Activated T-helper 1 cell treated with anti-CD3 and anti-CD28 coated beads, Interleukin-12 subunit alpha, Interleukin-12 subunit beta, Interleukin-2, Interleukin-4 antibody, amounts not matched to agents 30 ng/mL and 10 ng/mL and 1 ng/mL, durations not matched to agents 14 hours and 24 hours and 36 hours (primary cell): ENCODE measurements around the gene SMAD6. TPM values are rescaled to one million over a fixed set of nuclear protein-coding genes. Genes with fewer than 3 reads are reported as not detected.

Source experiments
- DNase-seq: peaks from one replicate; pipeline ENCODE4 v3.0.0; 2021; ENCODE audit warnings: low spot score
- H3K27ac Mint-ChIP-seq: one replicate; pipeline ENCODE4 v1.8.0; 2021; ENCODE audit warnings: mild to moderate bottlenecking, mixed read lengths
- H3K27me3 Mint-ChIP-seq: one replicate; pipeline ENCODE4 v1.8.0; 2022; ENCODE audit warnings: mild to moderate bottlenecking, moderate library complexity, mixed read lengths; ENCODE audit not compliant: insufficient read depth
- H3K36me3 Mint-ChIP-seq: one replicate; pipeline ENCODE4 v1.8.0; 2021; ENCODE audit warnings: low read depth, mixed read lengths
- H3K4me1 Mint-ChIP-seq: one replicate; pipeline ENCODE4 v1.8.0; 2021; ENCODE audit warnings: low read depth, mixed read lengths
- H3K4me3 Mint-ChIP-seq: one replicate; pipeline ENCODE4 v1.8.0; 2021; ENCODE audit warnings: mild to moderate bottlenecking, moderate library complexity, mixed read lengths
- H3K9me3 Mint-ChIP-seq: one replicate; pipeline ENCODE4 v1.8.0; 2021; ENCODE audit warnings: mixed read lengths
- intact Hi-C: fragments of 100-400 bp; cut with micrococcal nuclease; formaldehyde crosslinking; loops from one replicate; pipeline ENCODE4 v1.15.1; 2024
- total RNA-seq: library from RNA; stranded (reverse); gene quantifications from 2 replicates; pipeline ENCODE4 v1.2.3, GENCODE V29; 2022

The SMAD6 gene
- total RNA-seq, 1 donor from 2014 or later, result 0.34 TPM

DNA sequence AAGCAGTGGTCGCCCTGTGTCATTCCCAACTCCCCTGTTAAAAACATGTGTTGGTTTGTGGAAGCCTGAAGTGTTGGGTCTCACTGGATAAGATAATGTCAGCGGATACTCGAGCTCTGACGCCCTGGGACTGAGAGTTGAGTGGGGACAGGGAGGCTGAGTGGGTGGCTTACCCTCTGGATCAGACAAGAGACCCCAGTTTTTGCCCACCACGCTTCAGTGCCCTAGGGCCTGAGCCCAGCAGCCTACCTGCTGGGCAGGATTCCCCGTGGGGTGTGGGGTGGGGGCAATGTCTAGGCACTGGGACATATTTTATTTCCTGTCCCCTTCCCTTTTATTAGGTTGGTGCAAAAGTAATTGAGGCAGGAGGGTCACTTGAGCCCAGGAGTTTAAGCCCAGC, 75.0 kb downstream of the SMAD6 start:
- Mint-ChIP-seq H3K27me3 (no peaks in the 10 kb centered on the region), H3K27ac (no peak overlapping the region), H3K36me3 (no peaks in the 10 kb centered on the region), H3K4me3 (no peak overlapping the region), H3K9me3 (no peaks in the 10 kb centered on the region), H3K4me1 (no peaks in the 10 kb centered on the region)
- DNase-seq, result no peak
- intact Hi-C loops, result no loop called here

DNA sequence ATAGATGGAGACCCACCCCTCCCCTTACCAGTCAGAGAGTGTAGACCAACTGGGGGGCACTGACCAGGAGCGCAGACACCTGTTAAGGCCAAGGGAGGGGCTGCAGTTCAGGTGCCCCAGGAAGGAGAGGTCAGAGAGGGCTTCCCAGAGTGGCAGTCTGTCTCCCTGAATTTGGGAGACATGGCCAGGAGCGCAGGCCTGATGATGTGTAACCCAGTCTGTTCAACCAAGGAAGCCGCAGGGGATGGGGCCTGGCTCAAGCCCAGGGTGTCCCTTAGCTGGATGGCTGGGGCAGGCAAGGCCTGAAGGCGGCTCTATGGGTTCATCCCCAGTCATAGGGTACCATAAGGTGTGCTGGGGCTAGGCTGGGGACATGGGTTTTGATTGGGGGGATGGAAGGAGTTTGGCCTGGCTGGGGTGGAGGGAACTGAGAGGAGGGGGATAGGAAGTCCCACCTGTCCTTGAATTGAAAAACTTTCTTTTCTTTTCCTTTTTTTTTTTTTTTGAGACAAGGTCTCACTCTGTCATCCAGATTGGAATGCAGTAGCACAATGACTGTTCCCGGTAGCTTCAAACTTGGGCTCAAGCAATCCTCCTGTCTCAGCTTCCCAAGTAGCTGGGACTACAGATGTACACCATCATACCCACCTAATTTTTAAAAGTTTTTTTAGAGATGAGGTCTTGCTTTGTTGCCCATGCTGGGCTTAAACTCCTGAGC, 75.7 kb downstream of the SMAD6 start:
- no peak for DNase-seq
- Mint-ChIP-seq H3K9me3 (no peaks in the 10 kb centered on the region), H3K27me3 (no peaks in the 10 kb centered on the region), H3K36me3 (no peaks in the 10 kb centered on the region), H3K27ac (no peak overlapping the region), H3K4me1 (no peaks in the 10 kb centered on the region), H3K4me3 (no peak overlapping the region)
- intact Hi-C loops, result no loop called here

DNA sequence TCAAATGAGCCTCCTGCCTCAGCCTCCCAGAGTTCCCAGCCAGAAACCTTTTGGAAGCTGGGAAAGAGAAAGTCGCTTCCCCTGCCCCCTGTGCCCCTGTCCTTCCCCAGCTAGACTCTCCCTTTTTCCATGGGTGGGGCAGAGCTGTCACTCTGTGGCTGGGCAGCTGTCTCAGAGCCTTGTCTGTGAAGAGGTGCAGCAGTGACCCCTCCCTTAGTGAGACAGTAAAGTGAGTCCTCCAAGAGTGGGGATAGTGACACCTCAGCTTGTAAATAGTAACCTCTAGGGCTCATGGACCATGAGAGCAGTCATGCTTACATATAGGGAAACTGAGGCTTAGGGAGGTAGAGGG, 76.3 kb downstream of the SMAD6 start:
- no peaks in the 10 kb centered on the region for H3K9me3 Mint-ChIP-seq
- no peak overlapping the region for H3K4me3 Mint-ChIP-seq
- no peak for DNase-seq
- no peaks in the 10 kb centered on the region for H3K4me1 Mint-ChIP-seq
- H3K27me3 Mint-ChIP-seq, result no peaks in the 10 kb centered on the region
- no peak overlapping the region for H3K27ac Mint-ChIP-seq
- intact Hi-C loops, result no loop called here
- H3K36me3 Mint-ChIP-seq, result no peaks in the 10 kb centered on the region

DNA sequence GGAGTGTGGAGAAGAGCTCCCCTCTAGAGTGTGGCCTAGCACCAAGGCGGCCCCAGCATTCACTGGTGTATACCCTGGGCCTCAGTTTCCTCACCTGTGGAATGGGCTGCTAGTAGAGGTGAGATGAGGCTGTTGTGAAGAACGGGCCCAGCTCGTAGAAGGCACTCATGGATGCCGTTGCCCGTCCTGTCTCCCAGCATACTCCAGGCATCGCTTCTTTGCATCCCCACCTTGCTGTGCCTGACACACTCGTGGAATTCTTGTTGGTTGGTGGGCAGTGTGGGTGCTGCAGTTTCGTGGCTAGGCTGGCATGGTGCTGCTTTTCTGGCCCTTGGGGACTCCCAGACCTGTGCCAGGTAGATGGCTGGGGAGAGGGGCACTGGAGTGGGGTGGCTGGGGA, 76.7 kb downstream of the SMAD6 start:
- Mint-ChIP-seq H3K36me3 (no peaks in the 10 kb centered on the region), H3K27me3 (no peaks in the 10 kb centered on the region)
- intact Hi-C loops, result no loop called here

DNA sequence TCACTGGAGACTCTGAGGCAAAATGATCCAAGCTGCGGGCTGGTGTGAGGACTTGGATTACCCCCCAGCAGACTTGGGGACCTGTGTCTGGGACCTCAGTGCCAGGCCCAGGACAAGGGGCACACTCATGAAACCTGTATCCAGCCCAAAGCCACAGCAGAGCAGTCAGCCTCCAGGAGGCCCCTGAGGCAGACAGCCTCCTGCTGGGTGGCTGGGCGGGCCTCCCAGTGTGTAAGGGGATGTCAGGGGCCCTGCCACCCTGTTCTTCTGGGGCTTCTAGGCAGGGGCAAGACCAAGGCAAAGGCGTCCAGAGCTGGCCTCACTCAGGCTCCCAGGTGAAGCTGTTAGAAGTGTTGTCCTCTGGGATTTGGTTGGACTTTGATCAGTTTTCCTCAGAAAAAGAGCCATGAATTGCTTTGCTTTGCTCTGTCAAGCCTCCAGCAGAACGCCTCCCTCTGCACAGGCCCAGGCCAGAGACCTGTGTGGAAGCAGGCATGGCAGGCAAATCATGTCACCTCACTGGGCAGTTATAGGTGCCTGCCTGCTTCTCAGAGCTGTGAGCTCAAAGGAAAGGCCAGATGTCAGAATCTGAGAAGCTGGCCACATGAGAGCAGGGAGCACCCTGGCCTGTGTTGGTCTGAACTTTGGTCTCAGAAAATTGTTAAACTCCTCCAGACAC, 77.4 kb downstream of the SMAD6 start:
- intact Hi-C loops, result no loop called here
- no peak for DNase-seq
- Mint-ChIP-seq H3K36me3 (no peaks in the 10 kb centered on the region), H3K4me1 (no peaks in the 10 kb centered on the region), H3K27me3 (no peaks in the 10 kb centered on the region), H3K9me3 (no peaks in the 10 kb centered on the region), H3K27ac (no peak overlapping the region), H3K4me3 (no peak overlapping the region)

More for the DNA sequence above, 76.7 kb downstream of the SMAD6 start:
- no peak for DNase-seq
- no peaks in the 10 kb centered on the region for H3K4me1 Mint-ChIP-seq
- no peak overlapping the region for H3K4me3 Mint-ChIP-seq
- no peak overlapping the region for H3K27ac Mint-ChIP-seq
- H3K9me3 Mint-ChIP-seq, result no peaks in the 10 kb centered on the region

DNA sequence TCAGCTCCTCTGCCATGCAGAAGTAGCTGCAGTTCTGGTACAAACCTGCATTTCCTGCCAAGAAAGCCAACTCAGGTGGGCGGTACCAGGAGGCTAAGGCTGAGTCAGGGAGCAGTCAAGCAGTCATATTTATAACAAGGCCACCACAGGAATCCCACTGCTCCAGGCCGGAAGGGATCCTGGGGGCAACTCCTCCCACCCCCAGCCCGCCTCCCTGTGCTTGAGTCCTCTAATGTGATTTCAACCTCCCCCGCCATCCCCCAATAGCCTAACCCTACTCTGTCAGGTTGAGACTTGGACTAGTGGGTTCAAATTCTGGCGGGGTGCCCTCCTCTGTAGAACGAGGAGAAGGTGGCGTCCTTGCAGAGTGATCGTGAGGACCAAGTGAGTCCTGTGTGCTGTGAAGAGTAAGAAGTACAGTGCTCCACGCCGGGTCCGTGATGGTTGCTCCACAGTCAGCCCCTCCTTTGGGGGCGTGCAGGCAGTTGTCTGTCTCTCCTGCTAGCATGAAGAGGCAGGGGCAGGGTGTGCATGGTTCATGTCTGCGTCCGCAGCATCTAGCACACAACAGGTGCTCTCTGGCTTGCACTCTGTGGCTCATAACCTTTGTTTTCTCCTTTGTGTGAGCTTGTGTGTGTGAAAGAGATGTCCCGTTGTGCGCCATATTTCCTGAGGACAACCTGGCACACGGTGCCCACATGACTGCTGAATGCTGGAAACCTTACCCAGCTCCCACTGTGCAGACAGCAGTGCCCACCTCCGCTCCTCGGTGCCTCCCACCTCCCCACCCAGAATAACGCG, 78.3 kb downstream of the SMAD6 start:
- intact Hi-C loops, result no loop called here
- no peaks in the 10 kb centered on the region for H3K27me3 Mint-ChIP-seq
- H3K9me3 Mint-ChIP-seq, result no peaks in the 10 kb centered on the region
- H3K4me1 Mint-ChIP-seq, result no peaks in the 10 kb centered on the region
- no peak overlapping the region for H3K27ac Mint-ChIP-seq
- no peak overlapping the region for H3K4me3 Mint-ChIP-seq
- H3K36me3 Mint-ChIP-seq, result no peaks in the 10 kb centered on the region
- no peak for DNase-seq

DNA sequence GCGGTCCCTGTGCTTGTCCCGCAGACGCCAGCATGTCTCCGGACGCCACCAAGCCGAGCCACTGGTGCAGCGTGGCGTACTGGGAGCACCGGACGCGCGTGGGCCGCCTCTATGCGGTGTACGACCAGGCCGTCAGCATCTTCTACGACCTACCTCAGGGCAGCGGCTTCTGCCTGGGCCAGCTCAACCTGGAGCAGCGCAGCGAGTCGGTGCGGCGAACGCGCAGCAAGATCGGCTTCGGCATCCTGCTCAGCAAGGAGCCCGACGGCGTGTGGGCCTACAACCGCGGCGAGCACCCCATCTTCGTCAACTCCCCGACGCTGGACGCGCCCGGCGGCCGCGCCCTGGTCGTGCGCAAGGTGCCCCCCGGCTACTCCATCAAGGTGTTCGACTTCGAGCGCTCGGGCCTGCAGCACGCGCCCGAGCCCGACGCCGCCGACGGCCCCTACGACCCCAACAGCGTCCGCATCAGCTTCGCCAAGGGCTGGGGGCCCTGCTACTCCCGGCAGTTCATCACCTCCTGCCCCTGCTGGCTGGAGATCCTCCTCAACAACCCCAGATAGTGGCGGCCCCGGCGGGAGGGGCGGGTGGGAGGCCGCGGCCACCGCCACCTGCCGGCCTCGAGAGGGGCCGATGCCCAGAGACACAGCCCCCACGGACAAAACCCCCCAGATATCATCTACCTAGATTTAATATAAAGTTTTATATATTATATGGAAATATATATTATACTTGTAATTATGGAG, 79.1 kb downstream of the SMAD6 start:
- no peak overlapping the region for H3K4me3 Mint-ChIP-seq
- intact Hi-C loops, result no loop called here
- DNase-seq, result no peak
- no peaks in the 10 kb centered on the region for H3K4me1 Mint-ChIP-seq
- no peaks in the 10 kb centered on the region for H3K36me3 Mint-ChIP-seq
- H3K9me3 Mint-ChIP-seq, result no peaks in the 10 kb centered on the region
- H3K27me3 Mint-ChIP-seq, result no peaks in the 10 kb centered on the region
- no peak overlapping the region for H3K27ac Mint-ChIP-seq

DNA sequence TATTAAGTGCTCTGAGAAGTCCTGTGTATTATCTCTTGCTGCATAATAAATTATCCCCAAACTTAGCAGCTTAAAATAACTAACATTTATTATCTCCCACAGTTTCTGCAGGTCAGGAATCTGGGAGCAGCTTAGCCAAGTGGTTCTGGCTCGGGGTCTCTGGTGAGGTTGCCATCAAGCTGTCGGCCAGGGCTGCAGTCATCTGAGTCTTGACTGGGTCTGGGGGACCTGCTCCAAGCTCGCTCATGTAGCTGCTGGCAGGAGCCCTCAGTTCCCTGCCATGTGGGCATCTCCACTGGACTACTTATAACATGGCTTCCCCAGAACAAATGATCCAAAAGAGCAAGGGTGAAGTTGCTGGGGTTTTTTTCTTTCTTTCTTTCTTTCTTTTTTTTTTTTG, 80.7 kb downstream of the SMAD6 start:
- DNase-seq, result no peak
- Mint-ChIP-seq H3K4me1 (no peaks in the 10 kb centered on the region), H3K36me3 (no peaks in the 10 kb centered on the region), H3K27me3 (no peaks in the 10 kb centered on the region), H3K4me3 (no peak overlapping the region), H3K9me3 (no peaks in the 10 kb centered on the region), H3K27ac (no peak overlapping the region)
- intact Hi-C loops, result no loop called here

DNA sequence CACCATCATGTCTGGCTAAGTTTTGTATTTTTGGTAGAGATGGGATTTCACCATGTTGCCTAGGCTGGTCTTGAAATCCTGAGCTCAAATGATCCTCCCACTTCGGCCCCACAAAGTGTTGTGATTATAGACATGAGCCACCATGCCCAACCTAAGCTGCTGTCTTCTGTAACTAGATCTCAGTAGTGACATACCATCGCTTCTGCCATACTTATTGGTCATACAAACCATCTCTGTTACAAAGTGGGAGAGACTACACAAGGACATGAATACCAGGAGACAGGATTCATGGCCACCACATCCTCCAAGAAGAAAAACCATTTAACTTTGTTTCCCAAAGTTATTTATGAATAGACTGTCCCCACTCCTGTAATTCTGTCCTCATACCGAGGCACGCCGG, 81.3 kb downstream of the SMAD6 start:
- Mint-ChIP-seq H3K9me3 (no peaks in the 10 kb centered on the region), H3K4me1 (no peaks in the 10 kb centered on the region), H3K27ac (no peak overlapping the region), H3K4me3 (no peak overlapping the region), H3K36me3 (no peaks in the 10 kb centered on the region), H3K27me3 (no peaks in the 10 kb centered on the region)
- DNase-seq, result no peak
- intact Hi-C loops, result no loop called here

DNA sequence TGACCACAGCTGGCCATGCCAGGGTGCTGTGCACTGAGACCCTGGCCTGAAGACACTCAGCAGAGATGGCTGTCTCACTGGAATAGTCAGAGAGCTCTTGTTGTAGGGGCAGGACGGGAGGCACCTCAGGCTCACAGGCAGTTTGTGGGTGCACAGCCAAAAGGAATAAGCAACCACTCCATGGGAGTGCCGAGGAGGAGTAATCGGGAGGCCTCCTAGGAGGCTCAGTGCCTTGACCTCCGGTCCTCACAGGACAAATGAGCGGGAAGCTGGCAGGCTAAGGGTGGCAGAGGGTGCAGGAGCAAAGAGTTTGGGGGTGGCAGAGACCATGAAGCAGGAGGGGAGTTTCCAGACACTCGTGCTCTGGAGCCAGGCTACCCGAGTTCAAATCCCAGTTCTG, 81.7 kb downstream of the SMAD6 start:
- intact Hi-C loops, result no loop called here
- Mint-ChIP-seq H3K4me1 (no peaks in the 10 kb centered on the region), H3K27ac (no peak overlapping the region), H3K4me3 (no peak overlapping the region), H3K27me3 (no peaks in the 10 kb centered on the region), H3K9me3 (no peaks in the 10 kb centered on the region), H3K36me3 (no peaks in the 10 kb centered on the region)
- no peak for DNase-seq

DNA sequence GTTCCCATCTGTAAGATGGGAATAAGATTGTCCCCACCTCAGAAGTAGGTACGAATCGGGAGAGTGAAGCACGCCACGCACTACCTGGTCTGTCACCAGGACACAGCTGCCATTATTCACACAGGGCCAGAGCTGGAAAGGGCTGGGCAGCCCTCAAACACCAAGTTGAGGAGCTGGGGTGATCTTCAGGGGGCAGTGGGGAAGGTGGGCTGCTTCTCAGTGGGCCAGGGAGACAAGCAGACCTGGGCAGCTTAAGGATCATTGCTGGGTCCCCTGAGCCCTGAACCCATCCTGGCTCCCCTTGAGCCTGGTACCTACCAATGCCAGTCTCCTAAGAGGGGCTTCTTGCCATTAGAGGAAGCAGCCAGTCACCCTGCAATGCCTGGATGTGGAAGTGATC, 82.1 kb downstream of the SMAD6 start:
- DNase-seq, result no peak
- Mint-ChIP-seq H3K27ac (no peak overlapping the region), H3K9me3 (no peaks in the 10 kb centered on the region), H3K27me3 (no peaks in the 10 kb centered on the region), H3K4me3 (no peak overlapping the region), H3K4me1 (no peaks in the 10 kb centered on the region), H3K36me3 (no peaks in the 10 kb centered on the region)
- intact Hi-C loops, result no loop called here

DNA sequence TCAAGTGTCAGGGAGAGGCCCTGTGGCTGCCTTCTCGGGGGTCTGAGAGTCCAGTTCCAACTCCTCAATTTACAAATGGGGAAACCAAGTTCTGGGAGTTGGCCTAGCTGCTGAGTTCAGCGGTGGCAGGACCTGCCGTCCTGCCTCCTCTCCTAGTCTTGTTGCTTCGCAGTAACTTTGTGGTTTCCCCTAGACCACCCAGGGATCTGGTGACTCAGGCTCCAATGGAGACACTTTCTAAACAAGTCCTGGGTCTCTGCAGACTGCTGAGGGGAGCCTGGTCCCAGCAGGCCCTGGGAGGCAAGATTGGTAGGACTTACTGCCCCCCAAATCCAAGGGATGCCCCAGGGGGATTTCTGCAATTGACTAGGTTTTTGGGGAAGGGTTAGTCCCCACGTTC, 83.6 kb downstream of the SMAD6 start:
- no peaks in the 10 kb centered on the region for H3K27me3 Mint-ChIP-seq
- no peaks in the 10 kb centered on the region for H3K4me1 Mint-ChIP-seq
- DNase-seq, result no peak
- H3K27ac Mint-ChIP-seq, result no peak overlapping the region
- intact Hi-C loops, result no loop called here
- H3K36me3 Mint-ChIP-seq, result no peaks in the 10 kb centered on the region
- no peak overlapping the region for H3K4me3 Mint-ChIP-seq
- no peaks in the 10 kb centered on the region for H3K9me3 Mint-ChIP-seq

DNA sequence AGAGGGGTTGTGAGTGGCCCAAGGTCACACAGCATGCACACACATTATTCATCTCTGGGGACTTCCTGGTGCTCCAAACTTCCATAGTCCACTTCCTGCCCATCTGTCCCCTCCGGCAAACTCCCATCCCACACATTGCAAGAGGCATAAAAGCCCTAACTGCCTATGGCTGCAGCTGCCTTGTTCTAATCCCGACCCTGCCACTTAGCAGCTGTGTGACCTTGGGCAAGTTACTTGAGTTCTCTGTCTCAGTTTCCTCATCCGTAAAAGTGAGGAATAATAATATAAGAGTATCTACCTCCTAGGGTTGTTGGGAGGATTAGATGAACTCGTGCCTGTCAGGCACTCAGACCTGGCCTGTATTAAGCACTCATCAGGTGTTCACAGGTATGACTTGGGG, 84.2 kb downstream of the SMAD6 start:
- intact Hi-C loops, result no loop called here
- DNase-seq, result no peak
- Mint-ChIP-seq H3K27ac (no peak overlapping the region), H3K4me3 (no peak overlapping the region), H3K27me3 (no peaks in the 10 kb centered on the region), H3K36me3 (no peaks in the 10 kb centered on the region), H3K9me3 (no peaks in the 10 kb centered on the region), H3K4me1 (no peaks in the 10 kb centered on the region)
